ENCODE measurements around the gene BCL2L1.

Gene BCL2L1

GRCh38 chr20:31760519-31761240, 38.0 kb upstream of the BCL2L1 start:
- Histone ChIP-seq H3K36me3 (peaks cover 74% of the 10 kb centered on the region), H3K4me3 (ENCODE audit: low read depth, low read length) (no peak overlapping the region), H3K27me3 (ENCODE audit: insufficient read depth, low read depth, severe bottlenecking) (no peaks in the 10 kb centered on the region), H3K27ac (no peak overlapping the region), H3K9me3 (ENCODE audit: severe bottlenecking) (no peaks in the 10 kb centered on the region)
- TF ChIP-seq CTCF (IDR thresholded peaks at IDR 0.05; ENCODE audit: low read depth, low read length), result no peak
- DNase-seq, result no peak

GRCh38 chr20:31759836-31760518, 37.3 kb upstream of the BCL2L1 start:
- Histone ChIP-seq H3K36me3 (peaks cover 73% of the 10 kb centered on the region), H3K27me3 (ENCODE audit: insufficient read depth, low read depth, severe bottlenecking) (no peaks in the 10 kb centered on the region), H3K4me3 (ENCODE audit: low read depth, low read length) (no peak overlapping the region), H3K27ac (no peak overlapping the region), H3K9me3 (ENCODE audit: severe bottlenecking) (no peaks in the 10 kb centered on the region)
- no peak for DNase-seq
- no peak for TF ChIP-seq CTCF (IDR thresholded peaks at IDR 0.05; ENCODE audit: low read depth, low read length)

- Histone ChIP-seq H3K4me3 (ENCODE audit: low read depth, low read length) (no peak overlapping the region), H3K27ac (no peak overlapping the region), H3K9me3 (ENCODE audit: severe bottlenecking) (no peaks in the 10 kb centered on the region), H3K36me3 (peaks cover 72% of the 10 kb centered on the region), H3K27me3 (ENCODE audit: insufficient read depth, low read depth, severe bottlenecking) (no peaks in the 10 kb centered on the region)
- TF ChIP-seq CTCF (IDR thresholded peaks at IDR 0.05; ENCODE audit: low read depth, low read length), result no peak
- no peak for DNase-seq
These were observed 36.3 kb upstream of the BCL2L1 start for GRCh38 chr20:31758991-31759390.

GRCh38 chr20:31758521-31758920, 35.9 kb upstream of the BCL2L1 start:
- H3K36me3 ChIP-seq, result peaks cover 71% of the 10 kb centered on the region
- no peak for TF ChIP-seq CTCF (IDR thresholded peaks at IDR 0.05; ENCODE audit: low read depth, low read length)
- no peak overlapping the region for H3K4me3 ChIP-seq (ENCODE audit: low read depth, low read length)
- H3K27me3 ChIP-seq (ENCODE audit: insufficient read depth, low read depth, severe bottlenecking), result no peaks in the 10 kb centered on the region
- DNase-seq, result no peak
- H3K9me3 ChIP-seq (ENCODE audit: severe bottlenecking), result no peaks in the 10 kb centered on the region
- no peak overlapping the region for H3K27ac ChIP-seq

GRCh38 chr20:31757254-31757653, 34.6 kb upstream of the BCL2L1 start:
- H3K27me3 ChIP-seq (ENCODE audit: insufficient read depth, low read depth, severe bottlenecking), result no peaks in the 10 kb centered on the region
- peaks cover 73% of the 10 kb centered on the region for H3K36me3 ChIP-seq
- H3K9me3 ChIP-seq (ENCODE audit: severe bottlenecking), result no peaks in the 10 kb centered on the region
- TF ChIP-seq CTCF (IDR thresholded peaks at IDR 0.05; ENCODE audit: low read depth, low read length), result no peak
- no peak for DNase-seq
- H3K4me3 ChIP-seq (ENCODE audit: low read depth, low read length), result no peak overlapping the region
- H3K27ac ChIP-seq, result no peak overlapping the region

Data from WERI-Rb-1 (cell line).